Measurements from ENCODE around the gene PIAS4.

The PIAS4 gene

DNA sequence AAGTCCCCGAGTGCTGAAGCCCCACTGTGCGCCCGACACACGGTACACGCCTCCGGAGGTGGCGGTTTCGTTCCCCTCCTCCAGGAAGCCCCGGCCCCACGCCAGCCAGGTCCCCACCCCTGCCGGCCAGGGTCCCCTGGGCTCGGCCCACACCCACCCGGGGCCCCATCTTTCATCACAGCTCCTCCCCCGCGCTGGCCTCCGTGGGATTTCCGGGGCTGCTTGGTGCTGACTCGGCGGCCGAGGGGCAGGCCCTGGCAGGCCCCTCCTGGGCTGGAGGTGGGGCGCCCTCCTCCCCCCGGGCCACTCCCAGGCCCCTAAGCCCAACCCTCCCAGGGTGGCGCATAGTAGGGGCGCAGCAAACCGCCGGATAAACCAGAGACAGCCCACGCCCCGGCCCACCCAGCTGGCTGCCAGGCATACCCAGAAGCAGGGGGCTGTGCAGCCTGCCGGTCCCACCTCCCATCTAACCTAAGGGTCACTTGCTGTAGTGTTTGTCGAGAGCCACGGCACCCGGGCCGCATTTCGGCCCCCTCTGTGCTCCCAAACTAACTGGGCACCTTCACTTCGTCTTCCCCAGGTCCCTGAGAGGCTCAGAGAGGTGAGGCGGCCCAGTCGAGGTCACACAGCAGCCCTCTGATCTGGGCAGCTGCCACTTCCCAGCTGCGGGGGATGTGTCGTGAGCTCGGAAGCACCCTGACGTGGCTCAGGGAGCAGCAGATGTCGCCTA is 52.5 kb downstream of the PIAS4 start:
- no peak for DNase-seq (ENCODE audit: low read depth)

DNA sequence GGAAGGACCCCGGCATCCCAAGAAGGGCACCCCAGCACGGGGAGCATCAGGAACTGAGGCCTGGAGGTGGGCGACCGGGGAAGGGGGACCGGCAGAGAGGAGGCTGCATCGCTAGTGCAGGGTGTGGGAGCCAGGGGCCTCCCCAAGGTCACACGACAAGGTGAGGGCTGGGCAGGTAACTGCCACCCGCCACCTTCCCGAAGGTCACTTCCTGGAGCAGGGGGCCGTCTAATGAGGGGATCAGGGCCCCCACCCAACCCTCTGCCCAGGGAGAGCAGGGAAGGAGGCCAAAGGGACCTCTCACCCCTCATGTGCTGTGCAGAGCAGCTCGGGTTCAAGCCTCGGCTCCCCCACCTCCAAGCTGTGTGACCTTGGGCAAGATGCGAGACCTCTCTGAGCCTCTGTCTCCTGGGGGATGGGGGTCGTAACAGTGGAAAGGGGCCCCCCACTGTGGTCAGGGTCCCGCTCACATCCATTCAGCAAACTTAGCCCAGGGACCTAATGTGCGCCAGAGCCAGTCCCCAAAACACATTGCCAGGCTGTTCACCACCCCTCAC is 53.2 kb downstream of the PIAS4 start:
- no peak for DNase-seq (ENCODE audit: low read depth)

DNA sequence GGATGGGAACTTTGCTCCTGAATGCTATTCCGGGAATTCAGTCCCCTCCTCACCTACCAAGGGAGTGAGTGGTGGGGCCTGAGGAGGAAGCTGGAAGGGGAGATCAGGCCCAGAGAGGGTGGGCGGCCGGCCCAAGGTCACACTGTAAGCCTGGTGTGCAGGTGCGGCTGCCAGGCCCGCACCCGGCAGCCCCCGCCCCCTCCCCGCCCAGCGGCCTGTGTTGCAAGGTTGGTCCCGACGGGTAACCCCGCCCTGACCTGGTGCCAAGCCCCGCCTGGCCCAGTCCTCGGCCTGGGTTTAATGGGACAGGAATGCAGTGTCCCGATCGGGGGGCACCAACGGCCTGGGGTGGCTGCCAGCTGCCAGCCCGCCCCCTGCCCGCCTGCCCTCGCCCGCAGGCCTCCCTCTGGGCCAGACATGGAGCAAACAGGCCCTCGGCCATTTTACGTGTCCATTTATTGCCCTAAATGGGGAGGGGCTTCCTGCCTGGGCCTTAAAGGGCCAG is 53.7 kb downstream of the PIAS4 start:
- DNase-seq (ENCODE audit: low read depth) = no peak

DNA sequence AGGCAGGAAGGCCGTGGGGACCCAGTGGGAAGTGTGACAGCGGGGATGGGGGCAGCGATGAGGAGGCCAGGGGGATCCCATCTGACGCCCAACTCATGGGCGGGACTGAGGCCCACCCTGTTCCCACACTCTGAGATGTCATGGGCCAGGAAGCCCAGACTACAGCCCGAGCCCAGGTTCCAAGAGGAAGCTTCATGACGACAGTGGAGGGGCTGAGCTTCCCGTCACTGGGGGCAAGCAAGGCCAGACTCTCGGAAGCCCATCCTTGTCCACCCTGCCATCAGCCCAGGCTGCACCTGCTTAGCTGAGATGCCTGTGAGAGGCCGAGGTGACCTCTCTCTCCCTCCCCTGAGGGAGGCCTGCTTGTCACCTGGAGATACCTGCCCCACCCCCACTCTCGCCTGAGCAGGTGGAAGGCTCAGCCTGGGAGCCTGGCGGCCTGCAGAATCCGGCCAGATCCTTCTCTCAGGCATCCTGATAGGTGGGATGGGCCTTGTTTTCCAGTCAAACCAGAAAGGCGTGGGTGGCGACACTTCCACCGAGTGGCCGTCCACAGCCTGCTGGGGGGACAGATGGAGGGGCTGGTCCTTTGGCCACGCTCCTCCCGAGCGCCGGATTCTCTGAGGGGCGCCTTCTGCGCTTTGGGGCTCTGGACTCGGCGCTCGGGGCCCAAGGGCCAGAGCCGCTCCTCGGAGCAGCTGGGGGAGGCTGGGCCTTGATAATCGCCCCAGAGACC is 54.3 kb downstream of the PIAS4 start:
- DNase-seq (ENCODE audit: low read depth) = no peak

DNA sequence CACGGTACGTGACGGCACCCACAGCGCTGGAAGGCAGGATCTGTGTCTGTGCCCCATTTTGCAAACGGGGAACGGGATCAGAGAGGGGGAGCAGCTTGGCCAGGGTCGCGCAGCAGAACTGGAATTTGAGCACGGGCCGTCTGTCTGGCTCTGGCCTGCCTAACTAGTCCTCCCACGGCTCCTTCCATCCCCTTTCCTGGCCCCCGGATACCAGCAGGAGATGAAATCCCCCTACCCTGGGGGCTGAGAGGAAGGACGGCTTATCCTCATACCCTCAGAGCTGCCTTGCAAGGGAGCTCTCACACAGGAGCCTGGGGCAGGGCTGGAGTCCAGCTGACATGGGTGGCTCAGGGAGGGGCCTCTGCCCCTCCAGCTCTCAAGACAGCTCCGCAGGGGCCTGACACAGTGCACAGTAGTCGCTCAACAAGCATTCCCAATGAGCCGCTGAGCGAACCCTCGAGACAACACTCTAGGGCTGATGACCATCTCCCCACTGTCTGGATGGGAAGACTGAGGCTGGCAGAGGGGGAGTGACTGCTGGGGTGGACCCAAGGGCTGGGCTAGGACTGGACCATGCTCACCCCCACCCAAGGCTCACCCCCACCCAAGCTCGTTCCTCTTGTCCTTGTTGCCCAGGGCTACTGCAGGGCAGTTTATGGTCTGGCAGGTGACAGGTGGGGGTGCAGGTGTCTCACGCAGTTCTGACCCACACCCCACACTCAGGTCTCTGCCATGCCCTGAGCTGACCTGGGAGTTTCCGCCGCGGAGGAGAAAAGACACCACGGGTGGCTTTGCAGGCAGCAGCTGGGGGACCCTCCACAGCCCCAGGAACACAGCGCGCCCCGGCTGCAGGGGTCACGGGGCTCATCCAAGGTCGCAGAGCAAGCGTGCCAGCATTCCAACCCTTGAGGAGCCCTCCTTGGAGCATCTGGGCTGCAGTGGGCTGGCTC is 55.2 kb downstream of the PIAS4 start:
- no peak for DNase-seq (ENCODE audit: low read depth)

DNA sequence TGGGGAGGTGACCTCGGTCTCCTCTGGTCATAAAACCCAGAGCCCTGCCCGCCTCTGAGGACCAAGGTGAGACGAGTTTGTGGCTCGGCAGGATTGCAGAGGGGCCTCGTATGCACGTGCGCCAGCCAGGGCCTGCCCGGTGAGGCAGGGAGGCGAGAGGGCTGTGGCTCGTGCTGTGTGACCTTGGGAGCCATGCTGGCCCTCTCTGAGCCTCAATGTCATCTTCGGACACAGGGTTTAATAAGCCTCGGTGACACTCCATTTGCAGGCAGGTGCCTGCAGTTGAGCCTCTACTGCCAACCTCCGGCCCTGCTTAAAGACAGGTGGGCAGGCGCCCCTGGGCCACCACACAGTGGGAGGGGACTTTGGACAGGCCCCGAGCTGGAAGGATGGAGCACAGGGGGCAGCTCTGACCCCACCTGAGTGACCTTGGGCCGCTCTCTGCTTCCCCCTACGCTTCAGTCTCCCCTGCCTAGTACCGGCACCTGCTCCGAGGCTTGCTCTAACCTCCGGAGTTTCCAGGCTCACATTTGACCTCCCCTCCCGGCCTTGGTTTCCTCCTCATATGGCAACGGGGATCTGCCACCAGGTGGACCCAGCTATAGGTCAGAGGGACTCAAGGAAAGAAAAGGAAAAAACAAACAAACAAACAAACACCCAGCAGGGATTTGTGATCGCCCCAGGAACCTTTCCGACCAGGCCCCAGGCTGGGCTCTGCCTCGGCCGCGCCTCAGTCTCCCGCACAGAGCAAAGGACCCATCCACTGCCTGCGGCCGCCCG is 56.0 kb downstream of the PIAS4 start:
- DNase-seq (ENCODE audit: low read depth) = no peak

DNA sequence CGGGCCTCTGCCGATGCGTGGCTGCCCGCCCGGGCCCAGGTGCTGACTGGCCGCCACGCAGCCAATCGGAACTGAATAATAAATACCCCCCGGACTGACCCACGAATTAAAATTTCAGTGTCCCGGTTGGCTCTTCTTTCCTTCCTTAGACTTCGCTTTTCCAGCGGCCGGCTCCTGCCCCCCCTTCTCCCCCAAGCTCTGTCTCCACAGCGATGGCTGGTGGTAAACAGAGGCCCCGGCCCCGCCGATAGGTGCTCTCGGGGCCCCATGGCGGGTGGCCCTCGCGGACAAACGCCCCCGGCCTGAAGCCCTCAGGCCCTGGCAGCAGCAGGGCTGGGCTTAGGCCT is 56.6 kb downstream of the PIAS4 start:
- no peak for DNase-seq (ENCODE audit: low read depth)

DNA sequence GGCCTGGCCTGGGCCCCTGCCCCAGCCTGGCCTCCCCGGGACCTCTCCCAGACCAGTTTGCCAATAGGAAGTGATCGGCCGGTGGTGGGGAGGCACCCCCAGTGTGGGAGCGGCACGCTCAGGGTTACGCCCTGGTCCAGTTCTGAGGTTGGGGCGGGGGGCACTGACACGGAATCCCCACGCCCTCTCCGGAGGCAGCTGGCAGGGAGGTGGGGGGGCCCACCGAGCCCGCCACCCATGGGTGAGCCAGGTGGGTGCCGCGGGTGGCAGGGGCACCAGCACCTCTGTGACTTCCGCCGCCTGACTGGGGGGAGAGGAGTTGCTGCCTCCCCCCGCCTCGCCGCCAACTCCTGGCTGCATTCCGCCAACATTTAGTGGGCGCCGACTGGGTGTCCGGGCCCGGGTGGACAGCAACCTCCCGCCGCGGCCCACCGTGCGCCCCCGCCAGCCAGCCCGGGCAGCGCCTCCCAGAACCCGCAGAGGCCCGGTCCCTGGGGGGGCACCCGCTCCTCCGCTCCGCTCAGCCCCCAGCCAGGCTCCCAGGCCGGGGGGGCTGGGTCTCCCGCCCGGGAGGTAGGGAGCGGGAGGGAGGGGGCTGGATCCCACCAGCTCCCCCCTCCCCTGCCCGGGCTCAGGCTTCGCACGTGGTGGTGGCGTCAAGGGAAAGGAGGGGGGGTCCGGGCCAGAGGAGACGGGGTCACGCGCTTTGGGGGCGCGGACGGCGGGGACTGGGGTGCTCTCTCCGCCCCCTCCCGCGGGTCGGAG is 57.1 kb downstream of the PIAS4 start:
- DNase-seq (ENCODE audit: low read depth) = no peak

DNA sequence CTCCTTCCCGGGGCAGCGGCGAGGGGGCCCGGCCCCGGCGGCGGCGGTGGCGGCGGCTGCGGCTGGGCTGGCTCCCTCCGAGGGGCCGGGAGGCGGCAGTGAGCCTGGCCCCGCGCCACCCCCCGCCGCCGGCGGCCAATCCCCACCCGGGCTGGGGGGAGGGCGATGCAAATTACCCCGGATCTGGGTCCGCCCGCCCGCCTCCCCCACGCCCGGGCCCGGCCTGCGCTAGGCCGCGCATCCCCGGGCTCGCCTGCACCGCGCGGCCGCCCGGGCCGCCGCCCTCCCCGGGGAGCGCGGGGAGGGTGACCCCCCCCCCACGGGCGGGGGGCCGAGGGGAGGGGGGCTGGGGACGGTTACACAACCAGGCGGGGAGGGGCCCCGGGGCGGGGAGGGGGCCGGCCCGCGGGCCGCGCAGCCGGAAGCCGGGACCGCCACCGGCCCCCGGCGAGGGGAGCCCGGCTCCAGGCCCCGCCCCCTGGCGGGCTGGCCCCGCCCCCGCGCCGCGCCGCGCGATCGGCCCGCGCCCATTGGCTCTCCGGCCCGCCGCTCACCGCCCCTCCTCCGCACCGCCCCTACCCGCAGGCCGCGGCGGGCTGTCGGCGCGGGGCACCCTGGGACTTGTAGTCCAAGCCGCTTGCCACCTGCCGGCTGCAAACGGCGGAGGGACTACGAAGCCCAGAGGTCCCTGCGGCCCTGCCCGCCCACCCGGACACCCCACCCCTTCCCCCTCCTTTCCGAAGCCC is 58.1 kb downstream of the PIAS4 start:
- peak; percentile 77 for DNase-seq (ENCODE audit: low read depth)

DNA sequence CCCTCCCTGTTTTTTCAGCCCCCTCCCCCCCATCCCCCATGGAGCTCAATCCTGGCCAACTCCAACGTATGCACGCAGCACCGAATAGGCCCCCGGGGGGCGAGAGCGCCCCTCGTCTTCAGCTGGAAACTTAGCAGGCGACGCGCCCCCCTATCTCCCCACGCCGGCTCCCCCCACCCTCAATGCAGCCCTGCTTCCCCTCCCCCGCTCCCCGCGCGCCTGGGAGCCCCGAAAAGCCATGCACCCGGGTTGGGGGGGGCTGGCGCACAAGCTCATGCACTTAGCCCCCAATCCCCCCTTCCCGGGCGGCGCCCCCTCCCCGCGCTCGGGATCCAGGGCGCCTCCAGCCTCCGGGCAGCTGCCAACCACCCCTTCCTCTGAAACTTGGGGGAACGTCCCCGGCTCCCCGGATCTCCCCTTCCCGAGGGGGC is 58.7 kb downstream of the PIAS4 start:
- DNase-seq (ENCODE audit: low read depth) = no peak

DNA sequence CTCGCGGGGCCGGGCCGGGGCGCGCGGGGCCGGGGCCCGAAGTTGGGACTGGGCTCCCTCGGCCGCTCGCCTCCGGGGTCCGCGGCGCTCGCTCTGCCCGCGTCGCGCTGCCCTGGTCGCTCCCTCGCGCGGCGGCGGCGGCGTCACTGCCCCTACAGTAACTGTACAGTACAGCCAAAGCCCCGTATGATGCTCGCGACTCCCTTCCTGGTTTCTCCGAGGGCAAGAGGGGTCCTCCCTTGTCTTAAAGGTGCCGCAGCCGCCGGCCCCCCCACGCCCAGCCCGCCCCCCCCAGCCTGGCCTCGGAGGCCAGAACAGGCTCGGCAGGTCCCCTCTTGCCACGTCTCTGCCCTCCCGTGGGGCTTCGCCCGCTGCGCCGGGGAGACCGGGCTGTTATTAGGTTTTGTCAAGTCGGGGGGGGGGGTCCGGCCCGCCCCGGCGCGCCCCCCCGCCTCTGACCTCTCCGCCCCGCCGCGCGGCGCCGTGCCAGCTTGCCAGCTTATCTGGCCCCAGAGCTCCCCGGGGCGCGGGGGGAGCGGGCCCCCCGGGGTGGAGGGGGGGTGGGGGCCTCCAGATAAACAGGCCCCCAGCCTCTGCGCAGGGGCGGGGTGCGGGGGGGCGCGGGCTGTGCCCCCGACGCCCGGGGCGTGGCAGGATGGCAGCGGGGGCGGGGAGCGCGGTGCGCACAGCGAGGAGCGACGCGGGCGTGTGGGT is 59.3 kb downstream of the PIAS4 start, which contains the start of gene ZBTB7A:
ZBTB7A (minus strand) TSS at position 218 of the 714 bp plus-strand sequence. CDS start 11,667 bp downstream, outside the sequence.
- no peak for DNase-seq (ENCODE audit: low read depth)

DNA sequence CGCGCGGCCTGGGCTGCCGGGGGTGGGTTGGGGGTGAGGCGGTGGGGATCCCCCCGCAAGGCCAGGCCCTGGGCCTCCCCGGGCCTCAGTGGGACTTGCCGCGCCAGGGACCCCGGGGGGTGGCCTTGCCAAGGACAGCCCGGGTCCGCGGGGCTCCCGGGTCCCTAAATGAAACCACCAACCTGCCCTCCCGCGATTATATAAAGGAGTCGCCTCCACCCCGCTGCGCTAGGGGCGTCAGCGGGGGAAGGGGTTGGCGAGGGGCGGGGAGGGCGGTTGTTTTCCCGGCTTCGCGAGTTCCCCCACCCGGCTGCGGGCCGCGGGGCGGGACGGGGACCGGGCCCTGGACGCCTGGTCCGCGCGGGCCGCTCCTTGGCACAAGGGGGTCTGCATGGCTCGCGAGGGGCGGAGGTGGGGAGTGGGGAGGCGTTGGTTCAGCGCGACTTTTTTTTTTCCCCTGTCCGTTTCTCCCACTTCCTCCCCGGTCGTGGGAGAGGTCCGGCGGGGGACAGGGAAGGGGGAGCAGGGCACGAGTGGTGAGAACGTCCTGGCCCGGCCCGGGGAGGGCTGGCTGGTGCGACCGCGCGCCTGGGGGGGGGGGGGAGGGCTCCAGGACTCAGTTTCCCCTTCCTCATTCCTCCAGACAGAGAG is 60.0 kb downstream of the PIAS4 start:
- no peak for DNase-seq (ENCODE audit: low read depth)

DNA sequence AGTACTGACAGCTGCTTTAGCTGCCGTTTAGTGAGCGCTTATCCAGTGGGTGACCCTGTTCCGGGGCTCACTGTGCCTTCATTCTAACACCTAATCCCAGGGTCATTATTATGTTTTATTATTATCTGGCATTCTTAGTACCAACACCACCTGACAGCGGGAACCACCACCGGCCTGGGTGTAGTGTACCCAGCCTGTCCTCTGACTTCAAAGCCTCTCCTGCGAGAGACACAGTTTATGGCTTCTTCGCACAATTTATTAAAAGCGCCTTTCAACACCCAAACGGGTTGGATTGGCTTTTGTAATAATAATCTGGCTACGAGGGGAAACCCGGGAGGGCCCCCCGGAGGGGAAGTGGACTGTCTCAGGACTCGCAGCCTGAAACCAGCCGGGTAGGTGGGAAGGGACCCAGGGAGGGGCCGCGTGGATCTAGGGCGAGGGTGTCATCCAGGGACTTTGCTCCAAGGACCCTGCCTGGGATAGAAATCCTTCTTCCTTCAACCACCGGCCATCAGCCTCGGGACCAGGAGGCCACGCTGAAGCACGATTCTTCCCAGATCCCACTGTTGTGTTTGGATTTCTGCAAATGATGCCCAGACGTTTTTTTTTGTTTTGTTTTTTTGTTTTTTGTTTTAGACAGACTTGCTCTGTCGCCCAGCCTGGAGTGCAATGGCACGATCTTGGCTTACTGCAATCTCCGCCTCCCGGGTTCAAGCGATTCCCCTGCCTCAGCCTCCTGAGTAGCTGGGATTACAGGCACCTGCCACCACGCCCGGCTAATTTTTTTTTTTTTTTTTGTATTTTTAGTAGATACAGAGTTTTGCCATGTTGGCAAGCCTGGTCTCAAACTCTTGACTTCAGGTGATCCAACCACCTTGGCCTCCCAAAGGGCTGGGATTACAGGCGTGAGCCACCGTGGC is 60.8 kb downstream of the PIAS4 start:
- DNase-seq (ENCODE audit: low read depth) = no peak

DNA sequence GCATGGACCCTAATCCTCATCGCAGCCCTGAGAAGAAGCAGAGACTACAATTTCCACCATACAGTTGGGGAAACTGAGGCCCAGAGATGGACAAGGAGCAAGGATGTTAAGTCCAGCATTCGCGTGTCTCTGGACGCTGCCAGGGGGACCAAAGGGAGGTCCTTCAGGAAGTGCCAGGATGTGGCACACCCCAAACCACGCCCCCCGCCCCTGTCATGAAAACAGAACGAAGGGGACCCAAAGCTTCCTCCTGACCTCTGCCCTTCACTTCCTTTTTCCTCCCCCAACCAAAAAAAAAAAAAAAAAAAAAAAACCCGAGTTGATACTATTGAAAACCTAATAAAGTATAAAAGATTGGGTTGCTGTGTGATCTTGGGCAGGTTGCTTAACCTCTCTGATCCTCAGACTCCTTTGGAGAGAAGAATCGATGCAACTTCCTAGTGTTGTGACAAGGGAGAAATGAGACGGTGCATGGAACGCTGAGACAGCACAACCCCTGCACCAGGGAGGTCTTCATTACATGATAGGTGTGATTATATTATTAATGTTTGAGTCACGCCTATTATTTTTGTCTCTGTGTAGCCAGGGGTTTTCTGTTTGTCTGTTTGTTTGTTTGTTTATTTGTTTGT is 61.9 kb downstream of the PIAS4 start:
- no peak for DNase-seq (ENCODE audit: low read depth)

DNA sequence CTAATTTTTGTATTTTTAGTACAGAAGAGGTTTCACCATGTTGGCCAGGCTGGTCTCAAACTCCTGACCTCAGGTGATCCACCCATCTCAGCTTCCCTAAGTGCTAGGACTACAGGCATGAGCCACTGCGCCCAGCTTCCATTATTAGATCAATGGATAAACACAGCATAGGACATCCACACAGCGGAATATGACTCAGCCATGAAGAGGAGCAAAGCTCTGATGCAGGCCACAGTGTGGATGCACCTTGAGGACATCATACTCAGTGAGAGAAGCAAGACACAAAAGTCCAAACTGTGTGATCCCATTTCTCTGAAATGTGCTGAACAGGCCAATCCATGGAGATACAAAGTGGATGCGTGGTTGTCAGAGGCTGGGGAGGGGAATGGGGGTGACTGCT is 64.1 kb downstream of the PIAS4 start:
- DNase-seq (ENCODE audit: low read depth) = no peak

DNA sequence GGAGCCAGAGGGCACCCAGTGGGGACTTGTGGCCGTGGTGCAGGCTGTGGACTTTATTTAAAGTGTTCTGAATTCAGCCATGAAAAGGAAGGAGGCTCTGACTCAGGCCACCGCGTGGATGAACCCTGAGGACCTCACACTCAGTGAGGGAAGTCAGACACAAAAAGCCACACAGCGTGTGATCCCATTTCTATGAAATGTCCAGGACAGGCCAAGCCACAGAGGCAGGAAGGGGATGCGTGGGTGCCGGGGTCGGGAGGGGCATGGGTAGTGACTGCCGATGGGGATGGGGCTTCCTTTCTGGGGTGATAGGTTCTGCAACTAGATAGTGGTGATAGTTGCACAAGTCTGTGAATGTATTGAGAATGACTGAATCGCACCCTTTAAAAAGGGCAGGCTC is 67.8 kb downstream of the PIAS4 start:
- no peak for DNase-seq (ENCODE audit: low read depth)

DNA sequence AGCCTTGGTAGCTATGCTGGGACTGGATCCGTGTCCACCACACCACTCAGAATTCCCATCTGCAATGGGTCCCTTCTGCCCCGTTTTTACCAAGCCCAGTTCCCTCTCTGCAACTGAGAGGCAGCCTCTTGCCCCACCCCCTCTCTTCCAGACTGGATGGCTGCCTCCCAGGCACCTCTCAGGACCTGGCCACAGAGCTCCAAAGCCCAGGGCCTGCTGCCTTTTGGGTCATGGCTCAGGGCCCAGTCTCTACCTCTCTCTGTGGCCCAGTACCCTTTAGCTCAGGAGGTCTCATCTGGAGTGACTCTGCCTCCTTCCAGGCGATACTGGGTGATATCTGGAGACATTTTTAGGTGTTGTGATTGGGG is 69.5 kb downstream of the PIAS4 start:
- no peak for DNase-seq (ENCODE audit: low read depth)
